IMR-90 (cell line): ENCODE data around the gene GUCY2F.

Experiments
- BHLHE40 ChIP-seq: fragments of 150-350 bp; IDR thresholded peaks from 2 replicates; pipeline ENCODE4 v1.6.1; 2016; ENCODE audit warnings: mild to moderate bottlenecking, low read depth, low read length
- CEBPB ChIP-seq: IDR thresholded peaks from 2 replicates; pipeline ENCODE4 v1.6.1; 2012; ENCODE audit warnings: low read depth, low read length, improper control_type of control experiment
- CHD1 ChIP-seq: IDR thresholded peaks from 2 replicates; pipeline ENCODE4 v1.6.1; 2012; ENCODE audit warnings: low read depth, low read length, improper control_type of control experiment
- CTCF ChIP-seq: conservative IDR thresholded peaks from 2 replicates; pipeline ENCODE4 v1.5.1; 2012; ENCODE audit warnings: mild to moderate bottlenecking, low read depth, low read length, improper control_type of control experiment
- FOS ChIP-seq: fragments of 150-350 bp; IDR thresholded peaks from 2 replicates; pipeline ENCODE4 v1.6.1; 2016; ENCODE audit warnings: low read depth, low read length
- MAFK ChIP-seq: IDR thresholded peaks from 2 replicates; pipeline ENCODE4 v1.6.1; 2012; ENCODE audit warnings: low read depth, low read length, improper control_type of control experiment
- MXI1 ChIP-seq: IDR thresholded peaks from 2 replicates; pipeline ENCODE4 v1.6.1; 2012; ENCODE audit warnings: low read depth, mild to moderate bottlenecking, low read length, moderate library complexity, borderline replicate concordance
- NFE2L2 ChIP-seq: fragments of 150-350 bp; IDR thresholded peaks from 2 replicates; pipeline ENCODE4 v1.6.1; 2016; ENCODE audit warnings: low read depth, mild to moderate bottlenecking, low read length
- POLR2A ChIP-seq: IDR thresholded peaks from 2 replicates; pipeline ENCODE4 v1.6.1; 2012; ENCODE audit warnings: mild to moderate bottlenecking, low read depth, low read length
- RAD21 ChIP-seq: IDR thresholded peaks from 2 replicates; pipeline ENCODE4 v1.6.1; 2012; ENCODE audit warnings: low read length, improper control_type of control experiment
- SMC3 ChIP-seq: fragments of 150-350 bp; IDR thresholded peaks from 2 replicates; pipeline ENCODE4 v1.6.1; 2016; ENCODE audit warnings: low read depth, mild to moderate bottlenecking, antibody characterized with exemption, low read length, moderate library complexity
- USF2 ChIP-seq: fragments of 150-350 bp; IDR thresholded peaks from 2 replicates; pipeline ENCODE4 v1.6.1; 2017; ENCODE audit warnings: mild to moderate bottlenecking, antibody characterized with exemption, low read length, low read depth
- TF ChIP-seq, protein P1 (sequence below): fragments of 150-350 bp; IDR thresholded peaks from 2 replicates; pipeline ENCODE4 v1.6.1; 2016; ENCODE audit warnings: low read depth, mild to moderate bottlenecking, low read length, moderate library complexity, borderline replicate concordance

GRCh38 chrX:109356684-109357083 lies 125.2 kb downstream of the GUCY2F start:
- no peak for TF ChIP-seq NFE2L2
- TF ChIP-seq CTCF = no peak
- TF ChIP-seq CEBPB = no peak
- TF ChIP-seq POLR2A = no peak
- no peak for TF ChIP-seq BHLHE40
- TF ChIP-seq SMC3 = no peak
- TF ChIP-seq, protein P1, sequence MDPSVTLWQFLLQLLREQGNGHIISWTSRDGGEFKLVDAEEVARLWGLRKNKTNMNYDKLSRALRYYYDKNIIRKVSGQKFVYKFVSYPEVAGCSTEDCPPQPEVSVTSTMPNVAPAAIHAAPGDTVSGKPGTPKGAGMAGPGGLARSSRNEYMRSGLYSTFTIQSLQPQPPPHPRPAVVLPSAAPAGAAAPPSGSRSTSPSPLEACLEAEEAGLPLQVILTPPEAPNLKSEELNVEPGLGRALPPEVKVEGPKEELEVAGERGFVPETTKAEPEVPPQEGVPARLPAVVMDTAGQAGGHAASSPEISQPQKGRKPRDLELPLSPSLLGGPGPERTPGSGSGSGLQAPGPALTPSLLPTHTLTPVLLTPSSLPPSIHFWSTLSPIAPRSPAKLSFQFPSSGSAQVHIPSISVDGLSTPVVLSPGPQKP = no peak
- no peak for TF ChIP-seq MXI1
- no peak for TF ChIP-seq MAFK
- TF ChIP-seq CHD1 = no peak
- no peak for TF ChIP-seq USF2
- TF ChIP-seq RAD21 = no peak
- no peak for TF ChIP-seq FOS
